Measurements from ENCODE around the gene TYK2. TPM values are rescaled to one million over a fixed set of nuclear protein-coding genes. Genes with fewer than 3 reads are reported as not detected.

Gene TYK2
- total and polyA plus RNA-seq, 9 of the 15 experiments (the other 6 are each of a cell fraction or from before 2014, with no cell fraction given), result 15.0 to 182 (median 85.9) TPM

DNA sequence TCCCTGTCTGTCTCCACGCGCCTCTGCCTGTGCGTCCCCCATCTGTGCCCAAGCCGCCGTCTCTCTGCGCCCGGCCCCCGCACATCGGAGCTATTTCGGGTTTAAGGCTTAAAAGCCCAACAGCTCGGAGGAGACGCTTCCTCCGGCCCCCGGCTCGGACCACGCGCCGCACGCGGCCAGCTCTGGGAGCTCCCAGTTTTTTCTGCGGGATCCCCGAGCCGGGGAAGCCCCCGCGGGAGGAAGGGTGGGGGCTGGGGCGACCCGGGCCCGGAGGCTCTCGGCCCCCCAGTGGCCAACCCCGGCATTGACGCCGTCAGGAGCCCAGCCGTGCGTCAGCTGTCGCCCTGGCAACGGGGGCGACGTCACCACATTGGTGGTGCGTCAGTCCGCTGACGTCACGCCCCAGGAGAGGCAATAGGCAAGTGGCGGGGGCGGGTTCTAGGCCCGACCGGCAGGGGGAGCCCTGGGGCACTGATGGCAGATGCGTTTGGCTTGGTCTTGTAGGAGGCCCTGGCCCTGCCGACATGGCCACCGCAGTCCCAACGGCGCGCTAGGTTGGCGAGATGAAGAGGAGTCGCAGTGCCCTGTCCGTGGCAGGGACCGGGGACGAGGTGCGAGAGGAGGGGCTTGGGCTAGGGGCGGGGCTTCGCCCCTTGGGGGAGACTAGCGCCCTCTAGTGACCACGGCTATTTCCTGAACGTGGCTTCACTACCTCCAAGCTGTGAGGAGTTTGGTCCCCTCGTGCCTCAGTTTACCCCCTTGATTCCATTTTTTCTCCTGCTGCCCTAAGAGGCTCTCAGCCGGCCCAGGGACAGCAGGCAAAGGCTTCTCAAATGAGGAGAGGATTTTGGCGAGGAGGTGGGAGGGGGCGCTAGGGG is 36.2 kb upstream of the TYK2 start (continued):
- TF ChIP-seq, protein P1, sequence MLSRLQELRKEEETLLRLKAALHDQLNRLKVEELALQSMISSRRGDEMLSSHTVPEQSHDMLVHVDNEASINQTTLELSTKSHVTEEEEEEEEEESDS (CRISPR knock-in tag; IDR thresholded peaks at IDR 0.05), result no peak
- TF ChIP-seq CHD2 (IDR thresholded peaks at IDR 0.05; ENCODE audit: low read depth, low read length) (peak; percentile 71), HLTF (IDR thresholded peaks at IDR 0.05) (peak; percentile 83), ZFP1 (CRISPR knock-in tag; IDR thresholded peaks at IDR 0.05) (no peak), OTX1 (CRISPR knock-in tag; IDR thresholded peaks at IDR 0.05) (no peak), ZNF584 (CRISPR knock-in tag; IDR thresholded peaks at IDR 0.05; ENCODE audit: low read depth) (peak; percentile 86), TAL1 (IDR thresholded peaks at IDR 0.05) (no peak), ZNF224 (CRISPR knock-in tag; IDR thresholded peaks at IDR 0.05) (no peak), NR2C1 (IDR thresholded peaks at IDR 0.05) (no peak), NR2C1 (tag; IDR thresholded peaks at IDR 0.05) (no peak; the same call in 1 of the 2 replicates), TCFL5 (CRISPR knock-in tag; conservative IDR thresholded peaks at IDR 0.05) (no peak), RBFOX2 (IDR thresholded peaks at IDR 0.05; ENCODE audit: low read depth, low read length) (peak; percentile 83), KAT7 (CRISPR knock-in tag; IDR thresholded peaks at IDR 0.05; ENCODE audit: borderline replicate concordance) (peak; percentile 99; the same call in 1 of the 2 replicates), ZKSCAN1 (IDR thresholded peaks at IDR 0.05; ENCODE audit: low read depth, low read length) (peak; percentile 66; the same call in 1 of the 2 replicates), CXXC5 (CRISPR knock-in tag; IDR thresholded peaks at IDR 0.05) (peak; percentile 85)
- TF ChIP-seq, protein P2, sequence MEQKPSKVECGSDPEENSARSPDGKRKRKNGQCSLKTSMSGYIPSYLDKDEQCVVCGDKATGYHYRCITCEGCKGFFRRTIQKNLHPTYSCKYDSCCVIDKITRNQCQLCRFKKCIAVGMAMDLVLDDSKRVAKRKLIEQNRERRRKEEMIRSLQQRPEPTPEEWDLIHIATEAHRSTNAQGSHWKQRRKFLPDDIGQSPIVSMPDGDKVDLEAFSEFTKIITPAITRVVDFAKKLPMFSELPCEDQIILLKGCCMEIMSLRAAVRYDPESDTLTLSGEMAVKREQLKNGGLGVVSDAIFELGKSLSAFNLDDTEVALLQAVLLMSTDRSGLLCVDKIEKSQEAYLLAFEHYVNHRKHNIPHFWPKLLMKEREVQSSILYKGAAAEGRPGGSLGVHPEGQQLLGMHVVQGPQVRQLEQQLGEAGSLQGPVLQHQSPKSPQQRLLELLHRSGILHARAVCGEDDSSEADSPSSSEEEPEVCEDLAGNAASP (IDR thresholded peaks at IDR 0.05), result no peak
- TF ChIP-seq, protein P3, sequence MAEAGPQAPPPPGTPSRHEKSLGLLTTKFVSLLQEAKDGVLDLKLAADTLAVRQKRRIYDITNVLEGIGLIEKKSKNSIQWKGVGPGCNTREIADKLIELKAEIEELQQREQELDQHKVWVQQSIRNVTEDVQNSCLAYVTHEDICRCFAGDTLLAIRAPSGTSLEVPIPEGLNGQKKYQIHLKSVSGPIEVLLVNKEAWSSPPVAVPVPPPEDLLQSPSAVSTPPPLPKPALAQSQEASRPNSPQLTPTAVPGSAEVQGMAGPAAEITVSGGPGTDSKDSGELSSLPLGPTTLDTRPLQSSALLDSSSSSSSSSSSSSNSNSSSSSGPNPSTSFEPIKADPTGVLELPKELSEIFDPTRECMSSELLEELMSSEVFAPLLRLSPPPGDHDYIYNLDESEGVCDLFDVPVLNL (CRISPR knock-in tag; IDR thresholded peaks at IDR 0.05; ENCODE audit: low read depth), result 0 out of 2 replicates have a peak, but pooled peaks have one; percentile 35
- TF ChIP-seq, protein P4, sequence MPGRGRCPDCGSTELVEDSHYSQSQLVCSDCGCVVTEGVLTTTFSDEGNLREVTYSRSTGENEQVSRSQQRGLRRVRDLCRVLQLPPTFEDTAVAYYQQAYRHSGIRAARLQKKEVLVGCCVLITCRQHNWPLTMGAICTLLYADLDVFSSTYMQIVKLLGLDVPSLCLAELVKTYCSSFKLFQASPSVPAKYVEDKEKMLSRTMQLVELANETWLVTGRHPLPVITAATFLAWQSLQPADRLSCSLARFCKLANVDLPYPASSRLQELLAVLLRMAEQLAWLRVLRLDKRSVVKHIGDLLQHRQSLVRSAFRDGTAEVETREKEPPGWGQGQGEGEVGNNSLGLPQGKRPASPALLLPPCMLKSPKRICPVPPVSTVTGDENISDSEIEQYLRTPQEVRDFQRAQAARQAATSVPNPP (IDR thresholded peaks at IDR 0.05; ENCODE audit: borderline replicate concordance, insufficient read depth, insufficient read length), result no peak

Measured in K562 (cell line).